Upper lobe of left lung (tissue), 6 donors: ENCODE measurements around the gene CPLANE1. TPM values are rescaled to one million over a fixed set of nuclear protein-coding genes. Genes with fewer than 3 reads are reported as not detected.
"Not testable (repeated sequence)": the region's sequence is repeated elsewhere in the genome, so short reads cannot be mapped to it uniquely, and the experiment has no call there.

Source experiments
- ATAC-seq, 2 donors: fragments of 200-7000 bp; cut with Tn5 transposase; one replicate each; pipeline ENCODE4 v1.9.1; 2022; ENCODE audit warnings: mild to moderate bottlenecking in 2 of 2, moderate library complexity in 2 of 2; ENCODE audit not compliant: low FRiP score in 2 of 2
- DNase-seq, 2 donors: peaks; one replicate each; pipeline ENCODE4 v3.0.0-alpha.2; 2019 to 2020
- H3K27ac ChIP-seq, 4 donors: fragments of 200-600 bp; sonication (generic); one replicate each; pipeline ENCODE4 v1.5.1; 2016 to 2019
- H3K27me3 ChIP-seq, 4 donors: fragments of 200-600 bp; sonication (generic); one replicate each; pipeline ENCODE4 v1.5.1; 2017 to 2019
- H3K36me3 ChIP-seq, 4 donors: fragments of 200-600 bp; sonication (generic); one replicate each; pipeline ENCODE4 v1.5.1; 2016 to 2019
- H3K4me1 ChIP-seq, 4 donors: fragments of 200-600 bp; sonication (generic); one replicate each; pipeline ENCODE4 v1.5.1; 2018 to 2019
- H3K4me3 ChIP-seq, 4 donors: fragments of 200-600 bp; sonication (generic); one replicate each; pipeline ENCODE4 v1.5.1; 2017 to 2019; ENCODE audit warnings: mild to moderate bottlenecking in 2 of 4, moderate library complexity in 1 of 4
- H3K9me3 ChIP-seq, 4 donors: fragments of 200-600 bp; sonication (generic); one replicate each; pipeline ENCODE4 v1.5.1; 2018 to 2019
- EP300 ChIP-seq, 4 donors: sonication (generic); formaldehyde crosslinking; IDR thresholded peaks; one replicate each; pipeline ENCODE4 v1.5.1; 2017; ENCODE audit warnings: antibody characterized with exemption in 4 of 4, control low read depth in 2 of 4
- POLR2A ChIP-seq, 4 donors: fragments of 450-650 bp; IDR thresholded peaks; one replicate each; pipeline ENCODE4 v1.5.1; 2016 to 2017; ENCODE audit warnings: antibody characterized with exemption in 4 of 4, mild to moderate bottlenecking in 2 of 4
- POLR2AphosphoS5 ChIP-seq, 2 donors: sonication (generic); formaldehyde crosslinking; IDR thresholded peaks; one replicate each; pipeline ENCODE4 v1.5.1; 2017; ENCODE audit warnings: antibody characterized with exemption in 2 of 2
- WGBS, 2 donors: methylation state at CpG; one replicate each; pipeline ENCODE4 v1.1.5; 2017 to 2018; 5-methylcytosine and 5-hydroxymethylcytosine counted together
- total RNA-seq, 6 donors: library from RNA; depleted of rRNA in 4 of 6; stranded (reverse); fragments of >200 nt in 4 of 6; gene quantifications; one replicate each; pipeline versions ENCODE4 v1.1.0 to v1.2.1, GENCODE V29; 2016 to 2021
- TF ChIP-seq, protein P1 (sequence below), 6 experiments: fragments of 450-650 bp in 4 of 6; fragments of 200-600 bp in 2 of 6; sonication (generic) in 2 of 6; IDR thresholded peaks; one replicate each; pipeline ENCODE4 v1.5.1; 2016 to 2019; ENCODE audit warnings: antibody characterized with exemption in 6 of 6
- donor health status: DM: no; HTN: no; CAD: no; lungs with moderate emphysema.
- donor health status: DM: no; HTN: yes; CAD: no; lungs with severe emphysema.

CPLANE1 gene
- total RNA-seq, result 10 to 100 TPM; 15.5 to 58.0 (median 27.5) TPM

DNA sequence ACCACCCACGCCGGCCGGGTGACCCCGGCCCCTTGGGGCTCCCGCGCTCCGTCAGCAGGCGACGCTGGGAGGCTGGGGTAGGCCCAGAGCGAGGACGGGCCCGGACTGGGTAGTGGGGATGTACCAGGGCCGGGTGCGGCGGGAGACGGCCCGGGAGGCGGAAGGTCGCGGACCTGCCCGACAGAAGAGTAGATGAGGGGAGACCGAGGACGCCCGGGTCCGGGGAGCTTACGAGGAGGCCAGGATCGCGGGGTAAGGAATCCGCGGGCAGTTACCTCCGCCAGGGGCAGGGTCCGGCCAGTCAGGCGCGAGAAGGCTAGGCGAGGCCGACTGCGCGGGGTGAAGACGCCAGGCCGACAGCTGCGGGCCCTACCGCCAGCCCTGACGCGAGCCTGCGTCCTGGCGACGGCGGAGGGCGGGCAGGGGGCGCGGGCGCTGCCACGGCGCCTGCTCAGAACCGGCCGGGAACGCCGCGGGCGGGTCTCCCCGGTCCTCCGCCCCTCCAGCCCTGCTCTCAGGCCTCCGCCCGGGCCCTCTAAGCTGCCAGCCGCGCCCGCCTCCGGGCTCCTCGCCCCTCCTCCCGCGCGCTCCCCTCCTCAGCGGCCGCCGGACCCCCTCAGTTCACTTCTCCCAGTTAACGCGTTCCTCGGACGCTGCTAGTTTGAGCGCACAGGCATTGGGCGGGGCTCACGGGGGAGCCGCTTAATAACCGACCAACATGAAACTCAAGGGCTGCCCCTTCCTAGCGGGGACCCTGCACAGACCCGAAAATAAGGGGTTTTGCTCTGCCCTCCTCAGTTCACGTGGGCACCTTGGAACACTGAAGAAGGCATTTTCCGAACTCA is at the start of gene CPLANE1:
CPLANE1 (minus strand) TSS at position 407 of the 845 bp plus-strand sequence. CDS start 1,678 bp downstream, outside the sequence.
- no peaks in the 10 kb centered on the region for H3K9me3 ChIP-seq
- ATAC-seq (peak; percentile 95 to 98), DNase-seq (peak; percentile 82 to 96)
- 0 to 1% methylated on average over 19 to 40 of the region's 88 CpGs for WGBS, 2 donors
- H3K4me3 ChIP-seq, result peak within 1 kb of the TSS; percentile 62 to 82 (median 71)
- no peaks in the 10 kb centered on the region for H3K36me3 ChIP-seq
- H3K27me3 ChIP-seq, result no peaks in the 10 kb centered on the region
- H3K4me1 ChIP-seq, result peaks cover 15 to 29% (median 18%) of the 10 kb centered on the region in 4 donors
- no peak for TF ChIP-seq EP300 (IDR thresholded peaks at IDR 0.05)
- peak in 3 of 4 donors; percentile 80 to 92 (median 88) for TF ChIP-seq POLR2A (IDR thresholded peaks at IDR 0.05)
- TF ChIP-seq, protein P1, sequence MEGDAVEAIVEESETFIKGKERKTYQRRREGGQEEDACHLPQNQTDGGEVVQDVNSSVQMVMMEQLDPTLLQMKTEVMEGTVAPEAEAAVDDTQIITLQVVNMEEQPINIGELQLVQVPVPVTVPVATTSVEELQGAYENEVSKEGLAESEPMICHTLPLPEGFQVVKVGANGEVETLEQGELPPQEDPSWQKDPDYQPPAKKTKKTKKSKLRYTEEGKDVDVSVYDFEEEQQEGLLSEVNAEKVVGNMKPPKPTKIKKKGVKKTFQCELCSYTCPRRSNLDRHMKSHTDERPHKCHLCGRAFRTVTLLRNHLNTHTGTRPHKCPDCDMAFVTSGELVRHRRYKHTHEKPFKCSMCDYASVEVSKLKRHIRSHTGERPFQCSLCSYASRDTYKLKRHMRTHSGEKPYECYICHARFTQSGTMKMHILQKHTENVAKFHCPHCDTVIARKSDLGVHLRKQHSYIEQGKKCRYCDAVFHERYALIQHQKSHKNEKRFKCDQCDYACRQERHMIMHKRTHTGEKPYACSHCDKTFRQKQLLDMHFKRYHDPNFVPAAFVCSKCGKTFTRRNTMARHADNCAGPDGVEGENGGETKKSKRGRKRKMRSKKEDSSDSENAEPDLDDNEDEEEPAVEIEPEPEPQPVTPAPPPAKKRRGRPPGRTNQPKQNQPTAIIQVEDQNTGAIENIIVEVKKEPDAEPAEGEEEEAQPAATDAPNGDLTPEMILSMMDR (IDR thresholded peaks at IDR 0.05), result peak in 3 of 6 experiments; percentile 8 to 36 (median 34)
- peak; percentile 17 to 68 for TF ChIP-seq POLR2AphosphoS5 (IDR thresholded peaks at IDR 0.05)
- peak within 1 kb of the TSS; percentile 89 to 96 (median 92) for H3K27ac ChIP-seq

DNA sequence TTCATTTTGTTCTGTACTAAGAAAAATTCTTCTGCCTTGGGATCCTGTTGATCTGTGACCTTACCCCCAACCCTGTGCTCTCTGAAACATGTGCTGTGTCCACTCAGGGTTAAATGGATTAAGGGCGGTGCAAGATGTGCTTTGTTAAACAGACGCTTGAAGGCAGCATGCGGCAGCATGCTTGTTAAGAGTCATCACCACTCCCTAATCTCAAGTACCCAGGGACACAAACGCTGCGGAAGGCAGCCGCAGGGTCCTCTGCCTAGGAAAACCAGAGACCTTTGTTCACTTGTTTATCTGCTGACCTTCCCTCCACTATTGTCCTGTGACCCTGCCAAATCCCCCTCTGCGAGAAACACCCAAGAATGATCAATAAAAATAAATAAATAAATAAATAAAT is 47.1 kb upstream of the CPLANE1 start:
- not testable (repeated sequence) for ATAC-seq, H3K4me1 ChIP-seq, H3K4me3 ChIP-seq, H3K27me3 ChIP-seq, H3K9me3 ChIP-seq, H3K27ac ChIP-seq
- 83 to 86% methylated on average over 7 of the region's 7 CpGs for WGBS, 2 donors
- DNase-seq, result peak in 1 of 2 donors; percentile 23
- H3K36me3 ChIP-seq, result peaks cover 24 to 68% (median 48%) of the 10 kb centered on the region in 4 donors

DNA sequence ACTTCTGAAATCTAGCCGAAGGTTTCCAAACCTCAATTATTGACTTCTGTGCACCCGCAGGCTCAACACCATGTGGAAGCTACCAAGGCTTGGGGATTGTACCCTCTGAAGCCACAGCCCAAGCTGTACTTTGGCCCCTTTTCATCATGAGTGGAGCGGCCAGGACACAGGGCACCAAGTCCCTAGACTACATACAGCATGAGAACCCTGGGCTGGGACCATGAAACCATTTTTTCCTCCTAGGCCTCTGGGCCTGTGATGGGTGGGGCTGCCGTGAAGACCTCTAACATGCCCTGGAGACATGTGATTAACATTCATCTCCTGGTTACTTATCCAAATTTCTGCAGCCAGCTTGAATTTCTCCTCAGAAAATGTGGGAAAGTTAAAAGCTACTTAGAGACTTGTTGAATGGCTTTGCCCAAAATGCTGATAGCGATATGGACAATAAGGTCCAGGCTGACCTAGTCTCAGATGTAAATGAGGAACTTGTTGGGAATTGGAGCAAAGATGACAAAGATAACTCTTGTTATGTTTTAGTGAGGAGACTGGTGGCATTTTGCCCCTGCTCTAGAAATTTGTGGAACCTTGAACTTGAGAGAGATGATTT is 34.1 kb upstream of the CPLANE1 start:
- H3K4me3 ChIP-seq, result no peak overlapping the region
- TF ChIP-seq POLR2AphosphoS5 (IDR thresholded peaks at IDR 0.05), result no peak
- TF ChIP-seq, protein P1 (IDR thresholded peaks at IDR 0.05), result no peak
- no peak for TF ChIP-seq EP300 (IDR thresholded peaks at IDR 0.05)
- no peak for TF ChIP-seq POLR2A (IDR thresholded peaks at IDR 0.05)
- no peaks in the 10 kb centered on the region for H3K4me1 ChIP-seq
- no peaks in the 10 kb centered on the region for H3K36me3 ChIP-seq
- H3K27me3 ChIP-seq, result no peaks in the 10 kb centered on the region
- no peak overlapping the region for H3K27ac ChIP-seq
- WGBS, 2 donors, result 95 to 100% methylated on average over 4 to 5 of the region's 5 CpGs
- DNase-seq (no peak), ATAC-seq (no peak)
- peaks cover 0 to 25% (median 5%) of the 10 kb centered on the region in 4 donors for H3K9me3 ChIP-seq

DNA sequence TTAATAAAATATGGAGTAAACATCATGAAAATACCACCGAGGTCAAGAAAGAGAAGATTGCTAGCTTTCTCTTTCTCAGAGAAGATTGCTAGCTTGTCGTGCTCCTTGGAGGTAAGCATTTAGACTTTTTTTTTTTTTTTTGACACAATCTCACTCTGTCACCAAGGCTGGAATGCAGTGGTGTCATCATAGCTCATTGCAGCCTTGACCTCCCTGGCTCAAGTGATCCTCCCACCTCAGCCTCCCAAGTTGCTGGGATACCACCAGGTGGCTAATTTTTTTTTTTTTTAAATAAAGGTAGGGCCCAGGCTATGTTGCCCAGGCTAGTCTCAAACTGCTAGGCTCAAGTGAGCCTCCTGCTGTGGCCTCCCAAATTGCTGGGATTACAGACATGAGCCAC is 26.3 kb upstream of the CPLANE1 start:
- ATAC-seq (no peak), DNase-seq (no peak)
- H3K27me3 ChIP-seq, result no peaks in the 10 kb centered on the region
- TF ChIP-seq EP300 (IDR thresholded peaks at IDR 0.05) (no peak), POLR2AphosphoS5 (IDR thresholded peaks at IDR 0.05) (no peak), POLR2A (IDR thresholded peaks at IDR 0.05) (no peak)
- TF ChIP-seq, protein P1 (IDR thresholded peaks at IDR 0.05), result no peak
- H3K27ac ChIP-seq, result no peak overlapping the region
- H3K9me3 ChIP-seq, result peaks cover 0 to 10% (median 2%) of the 10 kb centered on the region in 4 donors
- peaks cover 0 to 4% (median 0%) of the 10 kb centered on the region in 4 donors for H3K4me1 ChIP-seq
- 81 to 87% methylated on average over 2 of the region's 2 CpGs for WGBS, 2 donors
- no peaks in the 10 kb centered on the region for H3K36me3 ChIP-seq
- no peak overlapping the region for H3K4me3 ChIP-seq

DNA sequence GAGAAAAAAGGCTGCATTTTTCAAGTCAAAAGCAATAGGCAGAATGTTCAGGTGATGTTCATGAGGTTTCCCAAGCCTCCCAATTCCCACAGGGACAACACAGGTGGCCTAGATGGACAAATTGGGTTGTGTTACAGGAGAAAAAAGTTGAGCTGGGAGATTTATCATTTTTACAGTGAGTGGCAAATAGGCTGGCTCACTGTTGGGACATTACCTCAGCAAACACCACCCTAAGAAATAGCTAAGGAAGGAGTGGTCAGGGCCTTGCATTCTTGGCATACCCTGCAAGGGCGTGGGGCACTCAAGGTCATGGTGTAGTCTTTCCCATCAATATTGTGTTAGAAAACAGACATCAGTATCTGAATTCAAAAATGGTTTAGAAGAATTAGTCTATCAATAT is 23.3 kb upstream of the CPLANE1 start:
- DNase-seq, result peak in 1 of 2 donors; percentile 64
- Histone ChIP-seq H3K27me3 (no peaks in the 10 kb centered on the region), H3K9me3 (peaks cover 0 to 5% (median 0%) of the 10 kb centered on the region in 4 donors), H3K36me3 (no peaks in the 10 kb centered on the region), H3K27ac (peak overlapping the region in 3 of 4 donors; percentile 19 to 67 (median 53)), H3K4me3 (no peak overlapping the region), H3K4me1 (peaks cover 0 to 4% (median 0%) of the 10 kb centered on the region in 4 donors)
- TF ChIP-seq, protein P1 (IDR thresholded peaks at IDR 0.05), result no peak
- TF ChIP-seq EP300 (IDR thresholded peaks at IDR 0.05), result peak in 1 of 4 donors; percentile 67
- peak; percentile 79 to 94 for ATAC-seq
- WGBS, 2 donors, result 59 to 70% methylated on average over 1 of the region's 1 CpG

DNA sequence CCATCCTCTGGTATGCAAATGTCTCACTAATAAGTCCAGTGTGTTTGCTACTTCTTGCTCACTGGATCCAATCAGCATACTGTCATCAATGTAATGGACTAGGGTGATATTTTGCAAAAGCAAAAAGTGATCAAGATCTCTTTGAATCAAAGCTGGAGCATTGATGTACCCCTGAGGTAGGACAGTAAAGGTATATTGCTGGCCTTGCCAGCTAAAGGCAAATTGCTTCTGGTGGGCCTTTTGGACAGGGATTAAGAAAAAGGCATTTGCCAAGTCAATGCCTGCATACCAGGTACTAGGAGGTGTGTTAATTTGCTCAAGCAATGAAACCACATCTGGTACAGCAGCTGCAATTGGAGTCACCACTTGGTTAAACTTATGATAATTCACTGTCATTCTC is 18.9 kb upstream of the CPLANE1 start:
- not testable (repeated sequence) for ATAC-seq, H3K4me1 ChIP-seq, H3K4me3 ChIP-seq, H3K27me3 ChIP-seq, DNase-seq, H3K27ac ChIP-seq, H3K36me3 ChIP-seq, H3K9me3 ChIP-seq
